ENCODE results near the gene NDUFA6. TPM values are rescaled to one million over a fixed set of nuclear protein-coding genes. Genes with fewer than 3 reads are reported as not detected.
"Not testable (repeated sequence)": the region's sequence is repeated elsewhere in the genome, so short reads cannot be mapped to it uniquely, and the experiment has no call there.

The NDUFA6 gene
- total RNA-seq, 1 experiment from 2014 or later, result 80.4 TPM

DNA sequence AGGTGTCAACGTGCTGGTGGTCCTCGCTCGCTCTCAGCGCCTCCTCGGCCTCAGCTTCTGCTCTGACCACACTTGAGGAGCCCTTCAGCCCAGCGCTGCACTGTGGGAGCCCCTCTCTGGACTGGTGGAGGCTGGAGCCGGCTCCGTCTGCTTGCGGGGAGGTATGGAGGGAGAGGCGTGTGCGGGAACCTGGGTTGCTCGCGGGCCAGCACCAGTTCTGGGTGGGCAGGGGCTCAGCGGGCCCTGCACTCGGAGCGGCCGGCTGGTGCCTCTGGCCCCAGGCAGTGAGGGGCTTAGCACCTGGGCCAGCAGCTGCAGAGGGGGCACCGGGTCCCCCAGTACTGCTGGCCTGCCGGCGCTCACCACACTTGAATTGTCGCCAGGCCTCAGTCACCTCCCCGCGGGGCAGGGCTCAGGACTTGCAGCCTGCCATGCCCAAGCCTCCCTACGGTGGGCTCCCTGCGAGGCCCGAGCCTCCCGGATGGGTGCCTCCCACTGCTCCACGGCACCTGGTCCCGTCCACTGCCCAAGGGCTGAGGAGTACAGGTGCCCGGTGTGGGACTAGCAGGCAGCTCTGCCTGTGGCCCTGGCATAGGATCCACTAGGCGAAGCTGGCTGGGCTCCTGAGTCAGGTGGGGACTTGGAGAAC, 47.7 kb upstream of the NDUFA6 start:
- intact Hi-C loops (cut with micrococcal nuclease), result no loop called here
- Mint-ChIP-seq H3K36me3 (ENCODE audit: insufficient read depth, unreplicated experiment) (peaks cover 7% of the 10 kb centered on the region), H3K9me3 (ENCODE audit: unreplicated experiment) (no peaks in the 10 kb centered on the region), H3K4me1 (ENCODE audit: insufficient read depth, unreplicated experiment) (no peaks in the 10 kb centered on the region), H3K27ac (ENCODE audit: low read depth, unreplicated experiment) (no peak overlapping the region), H3K27me3 (ENCODE audit: insufficient read depth, unreplicated experiment) (no peaks in the 10 kb centered on the region), H3K4me3 (ENCODE audit: unreplicated experiment) (no peak overlapping the region)
- no TSS peak for BruUV-seq (replicated peaks)
- no peak for DNase-seq (ENCODE audit: unreplicated experiment)
- TF ChIP-seq, protein P1, sequence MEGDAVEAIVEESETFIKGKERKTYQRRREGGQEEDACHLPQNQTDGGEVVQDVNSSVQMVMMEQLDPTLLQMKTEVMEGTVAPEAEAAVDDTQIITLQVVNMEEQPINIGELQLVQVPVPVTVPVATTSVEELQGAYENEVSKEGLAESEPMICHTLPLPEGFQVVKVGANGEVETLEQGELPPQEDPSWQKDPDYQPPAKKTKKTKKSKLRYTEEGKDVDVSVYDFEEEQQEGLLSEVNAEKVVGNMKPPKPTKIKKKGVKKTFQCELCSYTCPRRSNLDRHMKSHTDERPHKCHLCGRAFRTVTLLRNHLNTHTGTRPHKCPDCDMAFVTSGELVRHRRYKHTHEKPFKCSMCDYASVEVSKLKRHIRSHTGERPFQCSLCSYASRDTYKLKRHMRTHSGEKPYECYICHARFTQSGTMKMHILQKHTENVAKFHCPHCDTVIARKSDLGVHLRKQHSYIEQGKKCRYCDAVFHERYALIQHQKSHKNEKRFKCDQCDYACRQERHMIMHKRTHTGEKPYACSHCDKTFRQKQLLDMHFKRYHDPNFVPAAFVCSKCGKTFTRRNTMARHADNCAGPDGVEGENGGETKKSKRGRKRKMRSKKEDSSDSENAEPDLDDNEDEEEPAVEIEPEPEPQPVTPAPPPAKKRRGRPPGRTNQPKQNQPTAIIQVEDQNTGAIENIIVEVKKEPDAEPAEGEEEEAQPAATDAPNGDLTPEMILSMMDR (IDR thresholded peaks at IDR 0.05; ENCODE audit: unreplicated experiment), result no peak
- ChIA-PET CTCF (no interaction called here), POLR2A (no interaction called here)

DNA sequence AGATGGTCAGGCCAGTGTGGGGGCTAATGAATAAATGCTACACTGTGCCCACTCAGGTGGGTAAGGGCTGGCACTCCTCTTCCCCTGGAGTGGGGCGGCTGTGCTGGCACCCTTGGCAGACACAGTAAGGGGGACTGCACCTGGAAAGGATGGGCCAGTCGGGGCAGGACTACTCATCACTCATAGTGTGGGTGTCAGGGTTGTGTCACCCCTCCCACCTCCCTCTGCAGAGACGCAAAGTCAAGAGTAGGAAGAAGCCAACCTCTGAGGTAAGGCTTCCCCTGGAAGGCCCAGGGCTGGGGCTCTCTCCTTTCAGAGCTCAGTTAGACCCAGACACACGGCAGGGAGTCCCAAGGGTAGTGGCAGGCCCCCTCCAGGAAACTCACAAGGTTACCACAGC, 45.1 kb upstream of the NDUFA6 start:
- H3K27me3 Mint-ChIP-seq (ENCODE audit: insufficient read depth, unreplicated experiment); POLR2A ChIA-PET; DNase-seq (ENCODE audit: unreplicated experiment); H3K4me3 Mint-ChIP-seq (ENCODE audit: unreplicated experiment); H3K27ac Mint-ChIP-seq (ENCODE audit: low read depth, unreplicated experiment); H3K4me1 Mint-ChIP-seq (ENCODE audit: insufficient read depth, unreplicated experiment); CTCF ChIA-PET; BruUV-seq (replicated peaks); intact Hi-C loops (cut with micrococcal nuclease); H3K9me3 Mint-ChIP-seq (ENCODE audit: unreplicated experiment): not testable (repeated sequence)
- H3K36me3 Mint-ChIP-seq (ENCODE audit: insufficient read depth, unreplicated experiment), result peaks cover 15% of the 10 kb centered on the region

DNA sequence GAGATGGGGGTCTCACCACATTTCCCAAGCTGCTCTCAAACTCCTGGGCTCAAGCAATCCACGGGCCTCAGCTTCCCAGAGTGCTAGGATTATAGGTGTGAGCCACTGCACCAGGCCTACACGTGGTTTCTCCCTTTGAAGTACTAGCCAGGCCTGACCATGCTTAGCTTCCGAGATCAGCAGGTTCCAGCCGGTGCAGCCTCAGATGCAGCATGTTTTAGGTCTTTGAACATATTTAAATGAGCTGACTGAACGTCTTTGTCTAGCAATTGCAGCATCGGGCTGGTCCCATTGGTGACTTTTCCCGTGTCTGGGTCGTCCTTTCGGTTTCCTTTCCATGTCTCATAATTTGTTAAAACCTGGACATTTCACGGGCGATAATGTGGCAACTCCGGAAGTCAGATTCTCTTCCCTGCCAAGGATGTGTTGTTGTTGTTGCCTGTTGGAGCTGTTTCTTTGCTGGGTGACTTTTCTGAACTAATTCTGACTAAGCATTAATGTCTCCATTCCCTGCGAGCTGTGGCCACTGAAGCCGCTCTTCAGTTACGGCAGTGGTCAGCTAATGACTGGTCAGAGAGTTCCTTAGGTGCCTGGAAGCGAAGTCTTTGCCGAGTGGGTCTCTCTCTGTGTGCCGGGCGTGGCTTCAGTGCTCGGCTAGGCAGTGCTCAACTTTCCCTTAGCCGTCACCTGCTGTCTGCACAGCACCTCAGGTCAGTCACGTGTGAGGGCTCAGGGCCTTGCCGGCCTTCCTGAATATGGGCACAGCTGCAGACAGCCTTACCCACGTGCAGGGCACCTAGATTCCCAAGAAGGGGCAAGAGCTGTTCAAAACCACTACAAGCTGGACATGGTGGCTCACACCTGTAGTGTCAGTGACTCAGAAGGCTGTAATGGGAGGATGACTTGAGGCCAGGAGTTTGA, 43.8 kb upstream of the NDUFA6 start:
- no peaks in the 10 kb centered on the region for H3K9me3 Mint-ChIP-seq (ENCODE audit: unreplicated experiment)
- H3K36me3 Mint-ChIP-seq (ENCODE audit: insufficient read depth, unreplicated experiment), result peaks cover 20% of the 10 kb centered on the region
- TF ChIP-seq, protein P1 (IDR thresholded peaks at IDR 0.05; ENCODE audit: unreplicated experiment), result no peak
- no peaks in the 10 kb centered on the region for H3K4me1 Mint-ChIP-seq (ENCODE audit: insufficient read depth, unreplicated experiment)
- intact Hi-C loops (cut with micrococcal nuclease), result no loop called here
- H3K27ac Mint-ChIP-seq (ENCODE audit: low read depth, unreplicated experiment), result no peak overlapping the region
- no peaks in the 10 kb centered on the region for H3K27me3 Mint-ChIP-seq (ENCODE audit: insufficient read depth, unreplicated experiment)
- ChIA-PET CTCF (interaction anchor here (1.5 kb wide), 1 partner anchor 304 kb away, joined by 5 read pairs; no protein-coding TSS in a partner anchor), POLR2A (interaction anchor here (0.6 kb wide), 1 partner anchor 309 kb away, joined by 3 read pairs; no protein-coding TSS in a partner anchor)
- H3K4me3 Mint-ChIP-seq (ENCODE audit: unreplicated experiment), result no peak overlapping the region
- no peak for DNase-seq (ENCODE audit: unreplicated experiment)
- BruUV-seq (replicated peaks), result no TSS peak

DNA sequence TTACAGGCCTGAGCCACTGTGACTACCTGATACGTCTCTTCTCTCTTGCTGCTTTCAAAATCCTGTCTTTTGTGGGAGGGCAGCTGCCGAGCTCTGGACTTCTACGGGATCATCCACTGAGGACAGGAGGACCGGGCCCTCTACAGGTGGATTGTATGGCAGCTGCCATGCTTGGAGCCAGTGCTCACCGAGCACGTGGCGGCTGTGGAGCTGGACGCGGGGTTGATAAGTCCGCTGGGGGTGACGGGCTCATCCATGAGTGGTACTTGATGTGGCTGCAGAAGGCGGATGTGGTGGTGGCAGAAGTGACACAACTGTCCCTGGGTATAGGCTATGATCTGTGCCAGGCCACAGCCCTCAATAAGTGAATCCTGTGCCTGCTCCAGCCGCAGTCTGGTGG, 41.9 kb upstream of the NDUFA6 start:
- Mint-ChIP-seq H3K4me1 (ENCODE audit: insufficient read depth, unreplicated experiment) (no peaks in the 10 kb centered on the region), H3K36me3 (ENCODE audit: insufficient read depth, unreplicated experiment) (peaks cover 25% of the 10 kb centered on the region), H3K27ac (ENCODE audit: low read depth, unreplicated experiment) (no peak overlapping the region), H3K9me3 (ENCODE audit: unreplicated experiment) (no peaks in the 10 kb centered on the region), H3K27me3 (ENCODE audit: insufficient read depth, unreplicated experiment) (no peaks in the 10 kb centered on the region), H3K4me3 (ENCODE audit: unreplicated experiment) (no peak overlapping the region)
- POLR2A ChIA-PET, result interaction anchor here (0.7 to 1.4 kb wide), 2 partner anchors 11 to 584 kb away, joined by 3 to 4 read pairs; no protein-coding TSS in a partner anchor
- no TSS peak for BruUV-seq (replicated peaks)
- DNase-seq (ENCODE audit: unreplicated experiment), result no peak
- intact Hi-C loops (cut with micrococcal nuclease), result no loop called here
- CTCF ChIA-PET, result interaction anchor here (0.6 kb wide), 2 partner anchors 11 to 168 kb away, joined by 3 read pairs; no protein-coding TSS in a partner anchor
- TF ChIP-seq, protein P1 (IDR thresholded peaks at IDR 0.05; ENCODE audit: unreplicated experiment), result no peak
